CD14-positive monocyte (primary cell): ENCODE measurements around the gene EIF2S1. TPM values are rescaled to one million over a fixed set of nuclear protein-coding genes. Genes with fewer than 3 reads are reported as not detected.

Source experiments
- DNase-seq, 3 donors: peaks; one replicate each; pipeline ENCODE4 v3.0.0-alpha.2; 2011 to 2022
- H2AFZ ChIP-seq: 2 replicates; pipeline ENCODE4 v1.6.0; 2012; ENCODE audit warnings: mild to moderate bottlenecking, low read depth, low read length, inconsistent platforms; ENCODE audit not compliant: insufficient read depth, poor library complexity, severe bottlenecking
- H3K27ac ChIP-seq, 2 donors: 1 replicate in 1 of 2; 2 replicates in 1 of 2; pipeline ENCODE4 v1.5.1; 2012 to 2013; ENCODE audit warnings: low read length in 2 of 2, control low read depth in 1 of 2, inconsistent platforms in 1 of 2, low read depth in 1 of 2, mild to moderate bottlenecking in 1 of 2
- H3K27me3 ChIP-seq, 2 donors: one replicate each; pipeline versions ENCODE4 v1.6.0 to v1.6.1; 2011 to 2013; ENCODE audit warnings: low read length in 2 of 2; ENCODE audit not compliant: control insufficient read depth in 2 of 2, insufficient read depth in 2 of 2
- H3K36me3 ChIP-seq, 2 donors: replicated peaks in 1 of 2; 1 replicate in 1 of 2; 2 replicates in 1 of 2; pipeline versions ENCODE4 v1.5.1 to v1.6.1; 2012 to 2013; ENCODE audit warnings: low read length in 2 of 2, control low read depth in 1 of 2, inconsistent platforms in 1 of 2, mild to moderate bottlenecking in 1 of 2; ENCODE audit not compliant: insufficient read depth in 2 of 2, control insufficient read depth in 1 of 2
- H3K4me1 ChIP-seq, 2 donors: 1 replicate in 1 of 2; 2 replicates in 1 of 2; pipeline versions ENCODE4 v1.5.1 to v1.6.1; 2012 to 2013; ENCODE audit warnings: low read length in 2 of 2, control low read depth in 1 of 2, inconsistent platforms in 1 of 2, mild to moderate bottlenecking in 1 of 2, moderate library complexity in 1 of 2; ENCODE audit not compliant: insufficient read depth in 2 of 2, control insufficient read depth in 1 of 2
- H3K4me2 ChIP-seq: replicated peaks from 2 replicates; pipeline ENCODE3; 2012; ENCODE audit warnings: low read length, moderate library complexity, mild to moderate bottlenecking; ENCODE audit not compliant: poor library complexity, severe bottlenecking; ENCODE audit errors: extremely low read depth
- H3K4me3 ChIP-seq, 3 experiments: fragments of 200-600 bp in 1 of 3; sonication (generic) in 1 of 3; replicated peaks in 1 of 3; 1 replicate in 2 of 3; 2 replicates in 1 of 3; pipeline ENCODE4 v1.5.1; 2011 to 2013; ENCODE audit warnings: low read length in 3 of 3, mild to moderate bottlenecking in 3 of 3, control low read depth in 2 of 3, low read depth in 2 of 3, inconsistent platforms in 1 of 3, moderate library complexity in 1 of 3
- H3K79me2 ChIP-seq: 2 replicates; pipeline ENCODE4 v1.6.0; 2012; ENCODE audit warnings: mild to moderate bottlenecking, control low read depth, inconsistent platforms, low read length, moderate library complexity; ENCODE audit not compliant: insufficient read depth
- H3K9ac ChIP-seq: 2 replicates; pipeline ENCODE4 v1.6.0; 2017; ENCODE audit warnings: low read length, mild to moderate bottlenecking; ENCODE audit not compliant: insufficient read depth, poor library complexity, severe bottlenecking
- H3K9me3 ChIP-seq, 2 donors: replicated peaks in 1 of 2; 1 replicate in 1 of 2; 2 replicates in 1 of 2; pipeline versions ENCODE4 v1.5.1 to v1.6.1; 2012 to 2013; ENCODE audit warnings: low read length in 2 of 2, control low read depth in 1 of 2; ENCODE audit not compliant: control insufficient read depth in 1 of 2, insufficient read depth in 1 of 2
- H4K20me1 ChIP-seq: 2 replicates; pipeline ENCODE4 v1.6.0; 2012; ENCODE audit warnings: mild to moderate bottlenecking, low read length, control low read depth, moderate library complexity; ENCODE audit not compliant: insufficient read depth
- H3K27ac Mint-ChIP-seq, 7 donors: one replicate each; pipeline ENCODE4 v1.8.0; 2020; ENCODE audit warnings: mild to moderate bottlenecking in 7 of 7, mixed read lengths in 7 of 7, moderate library complexity in 6 of 7, inconsistent platforms in 2 of 7
- H3K27me3 Mint-ChIP-seq, 3 donors: one replicate each; pipeline ENCODE4 v1.8.0; 2021 to 2022; ENCODE audit warnings: low read depth in 3 of 3, mild to moderate bottlenecking in 3 of 3, mixed read lengths in 3 of 3, moderate library complexity in 3 of 3, inconsistent platforms in 1 of 3
- H3K36me3 Mint-ChIP-seq, 2 donors: one replicate each; pipeline ENCODE4 v1.8.0; 2020; ENCODE audit warnings: mixed read lengths in 2 of 2, inconsistent platforms in 1 of 2, mild to moderate bottlenecking in 1 of 2
- H3K4me1 Mint-ChIP-seq: one replicate; pipeline ENCODE4 v1.8.0; 2020; ENCODE audit warnings: mild to moderate bottlenecking, mixed read lengths
- H3K4me3 Mint-ChIP-seq, 2 donors: one replicate each; pipeline ENCODE4 v1.8.0; 2020; ENCODE audit warnings: mild to moderate bottlenecking in 2 of 2, mixed read lengths in 2 of 2, moderate library complexity in 1 of 2
- H3K9me3 Mint-ChIP-seq, 7 donors: one replicate each; pipeline ENCODE4 v1.8.0; 2020 to 2022; ENCODE audit warnings: mixed read lengths in 7 of 7, mild to moderate bottlenecking in 6 of 7, moderate library complexity in 6 of 7, inconsistent platforms in 2 of 7
- WGBS: methylation state at CpG from one replicate; pipeline ENCODE4 v1.1.5; 2013; ENCODE audit warnings: missing lambda C conversion rate; ENCODE audit not compliant: insufficient coverage; 5-methylcytosine and 5-hydroxymethylcytosine counted together
- intact Hi-C, 2 donors: fragments of 100-400 bp; cut with micrococcal nuclease; formaldehyde crosslinking; loops; one replicate each; pipeline versions ENCODE4 v1.15.0 to v1.15.1; 2023
- polyA plus RNA-seq, 3 donors: library from polyadenylated mRNA; depleted of rRNA in 1 of 3; unstranded in 2 of 3; stranded (reverse) in 1 of 3; fragments of 300-500 nt in 2 of 3; fragments of >200 nt in 1 of 3; fragmentation: Illumina TruSeq in 2 of 3; gene quantifications; 1 replicate in 2 of 3; 2 replicates in 1 of 3; pipeline ENCODE4 v1.2.3, GENCODE V29; 2012 to 2021
- TF ChIP-seq, protein P1 (sequence below): fragments of 200-600 bp; IDR thresholded peaks from one replicate; pipeline ENCODE4 v1.8.0; 2022; ENCODE audit warnings: antibody characterized with exemption, mild to moderate bottlenecking

EIF2S1 gene
- polyA plus RNA-seq, 3 donors: 21.9 to 111 (median 110) TPM

DNA sequence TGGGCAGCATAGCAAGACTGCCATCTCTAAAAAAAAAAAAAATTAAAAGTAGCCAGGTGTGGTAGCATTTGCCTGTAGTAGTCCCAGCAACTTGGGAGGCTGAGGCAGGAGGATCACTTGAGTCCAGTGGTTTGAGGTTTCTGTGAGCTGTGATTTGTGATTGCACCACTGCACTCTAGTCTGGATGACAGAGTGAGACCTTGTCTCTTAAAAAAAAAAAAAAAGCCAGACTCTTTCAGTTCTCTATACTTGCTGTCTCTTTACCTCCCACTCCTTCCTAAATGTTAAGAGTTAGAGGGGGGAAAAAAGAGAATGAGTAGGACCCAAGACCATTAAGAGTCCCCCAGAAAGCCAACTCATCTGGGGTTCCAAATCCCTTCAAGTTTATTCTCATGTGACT, 17.8 kb downstream of the EIF2S1 start:
- no peaks in the 10 kb centered on the region for H3K9me3 ChIP-seq
- H3K36me3 ChIP-seq: peaks cover 97 to 100% of the 10 kb centered on the region in 2 donors
- no peaks in the 10 kb centered on the region for H3K27me3 ChIP-seq
- peaks cover 0 to 1% (median 0%) of the 10 kb centered on the region in 3 donors for H3K27me3 Mint-ChIP-seq
- intact Hi-C loops: no loop called here
- no peak overlapping the region for H3K4me2 ChIP-seq
- H3K27ac Mint-ChIP-seq: peak overlapping the region in 1 of 7 donors; percentile 12
- H3K27ac ChIP-seq: no peak overlapping the region
- no peaks in the 10 kb centered on the region for H3K4me1 Mint-ChIP-seq
- no peak overlapping the region for H2AFZ ChIP-seq
- TF ChIP-seq, protein P1, sequence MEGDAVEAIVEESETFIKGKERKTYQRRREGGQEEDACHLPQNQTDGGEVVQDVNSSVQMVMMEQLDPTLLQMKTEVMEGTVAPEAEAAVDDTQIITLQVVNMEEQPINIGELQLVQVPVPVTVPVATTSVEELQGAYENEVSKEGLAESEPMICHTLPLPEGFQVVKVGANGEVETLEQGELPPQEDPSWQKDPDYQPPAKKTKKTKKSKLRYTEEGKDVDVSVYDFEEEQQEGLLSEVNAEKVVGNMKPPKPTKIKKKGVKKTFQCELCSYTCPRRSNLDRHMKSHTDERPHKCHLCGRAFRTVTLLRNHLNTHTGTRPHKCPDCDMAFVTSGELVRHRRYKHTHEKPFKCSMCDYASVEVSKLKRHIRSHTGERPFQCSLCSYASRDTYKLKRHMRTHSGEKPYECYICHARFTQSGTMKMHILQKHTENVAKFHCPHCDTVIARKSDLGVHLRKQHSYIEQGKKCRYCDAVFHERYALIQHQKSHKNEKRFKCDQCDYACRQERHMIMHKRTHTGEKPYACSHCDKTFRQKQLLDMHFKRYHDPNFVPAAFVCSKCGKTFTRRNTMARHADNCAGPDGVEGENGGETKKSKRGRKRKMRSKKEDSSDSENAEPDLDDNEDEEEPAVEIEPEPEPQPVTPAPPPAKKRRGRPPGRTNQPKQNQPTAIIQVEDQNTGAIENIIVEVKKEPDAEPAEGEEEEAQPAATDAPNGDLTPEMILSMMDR: no peak
- H3K9me3 Mint-ChIP-seq: no peaks in the 10 kb centered on the region
- no peak overlapping the region for H3K4me3 ChIP-seq
- H3K79me2 ChIP-seq: no peaks in the 10 kb centered on the region
- H3K9ac ChIP-seq: no peak overlapping the region
- no peak overlapping the region for H3K4me3 Mint-ChIP-seq
- no peak for DNase-seq
- no peaks in the 10 kb centered on the region for H3K4me1 ChIP-seq
- H4K20me1 ChIP-seq: peaks cover 23% of the 10 kb centered on the region
- peaks cover 88 to 95% of the 10 kb centered on the region in 2 donors for H3K36me3 Mint-ChIP-seq

DNA sequence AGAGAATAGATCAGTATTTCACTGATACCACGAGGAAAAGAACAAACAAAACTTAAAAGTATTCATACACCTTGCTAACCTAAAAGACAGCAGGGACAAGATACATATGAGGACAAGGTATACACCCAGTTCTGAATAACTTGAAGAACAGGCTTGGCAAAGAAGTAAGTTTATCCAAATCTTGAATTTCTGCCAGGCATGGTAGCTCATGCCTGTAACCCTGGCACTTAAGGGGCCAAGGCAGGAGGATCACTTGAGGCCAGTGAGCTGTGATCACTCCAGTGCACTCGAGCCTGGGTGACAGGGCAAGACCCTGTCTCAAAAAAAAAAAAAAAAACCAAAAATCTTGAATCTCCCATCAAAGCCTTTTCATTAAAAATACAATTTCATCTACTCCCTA, 25.0 kb downstream of the EIF2S1 start:
- no peaks in the 10 kb centered on the region for H4K20me1 ChIP-seq
- Mint-ChIP-seq H3K27ac (no peak overlapping the region), H3K9me3 (no peaks in the 10 kb centered on the region), H3K27me3 (peaks cover 0 to 1% (median 0%) of the 10 kb centered on the region in 3 donors), H3K36me3 (peaks cover 61 to 66% of the 10 kb centered on the region in 2 donors), H3K4me1 (no peaks in the 10 kb centered on the region), H3K4me3 (no peak overlapping the region)
- H3K9me3 ChIP-seq: no peaks in the 10 kb centered on the region
- H3K9ac ChIP-seq: no peak overlapping the region
- no peaks in the 10 kb centered on the region for H3K79me2 ChIP-seq
- no peak overlapping the region for H3K4me3 ChIP-seq
- no peak overlapping the region for H2AFZ ChIP-seq
- WGBS: no CpG with 5 or more reads among the region's 2 CpGs
- DNase-seq: no peak
- H3K27me3 ChIP-seq: no peaks in the 10 kb centered on the region
- peaks cover 60 to 72% of the 10 kb centered on the region in 2 donors for H3K36me3 ChIP-seq
- H3K4me1 ChIP-seq: no peaks in the 10 kb centered on the region
- TF ChIP-seq, protein P1: no peak
- H3K27ac ChIP-seq: no peak overlapping the region
- intact Hi-C loops: no loop called here
- H3K4me2 ChIP-seq: no peak overlapping the region
